GM19372 (cell line): ENCODE results near the gene STARD3.
A peak's percentile ranks its signal among the peaks of the same experiment; 100 is the strongest.
"Not testable (repeated sequence)": the region's sequence is repeated elsewhere in the genome, so short reads cannot be mapped to it uniquely, and the experiment has no call there.

Experiments used
- ATAC-seq: cut with Tn5 transposase; IDR thresholded peaks from one replicate; pipeline ENCODE4 v1.9.1; 2021; ENCODE audit warnings: mild to moderate bottlenecking, low read depth, moderate library complexity; ENCODE audit not compliant: unreplicated experiment

The STARD3 gene

GRCh38 chr17:39636927-39637736 lies at the start of gene STARD3:
TSS of gene STARD3 (plus strand) at chr17:39637144. CDS start at chr17:39653532, 16,388 bp downstream.
- peak; percentile 84 for ATAC-seq

- ATAC-seq, result not testable (repeated sequence)
These were observed 46.8 kb upstream of the STARD3 start for GRCh38 chr17:39590180-39590579.

- no peak for ATAC-seq
These were observed 44.7 kb upstream of the STARD3 start for GRCh38 chr17:39591958-39592954.

GRCh38 chr17:39593371-39593770 lies 43.6 kb upstream of the STARD3 start:
- no peak for ATAC-seq

GRCh38 chr17:39595294-39595693 lies 41.6 kb upstream of the STARD3 start:
- ATAC-seq, result no peak

GRCh38 chr17:39595928-39596510 lies 40.9 kb upstream of the STARD3 start:
- ATAC-seq, result no peak

GRCh38 chr17:39596543-39597267 lies 40.2 kb upstream of the STARD3 start:
- no peak for ATAC-seq

- ATAC-seq, result no peak
These were observed 39.4 kb upstream of the STARD3 start for GRCh38 chr17:39597372-39598046.

- ATAC-seq, result no peak
These were observed 38.9 kb upstream of the STARD3 start for GRCh38 chr17:39598047-39598481.

- ATAC-seq, result no peak
These were observed 38.3 kb upstream of the STARD3 start for GRCh38 chr17:39598630-39599003.

GRCh38 chr17:39599004-39599664 lies 37.8 kb upstream of the STARD3 start:
- ATAC-seq, result no peak

- no peak for ATAC-seq
These were observed 37.2 kb upstream of the STARD3 start for GRCh38 chr17:39599665-39600231.

- ATAC-seq, result no peak
These were observed 36.5 kb upstream of the STARD3 start for GRCh38 chr17:39600288-39600996.

GRCh38 chr17:39600997-39601597 lies 35.8 kb upstream of the STARD3 start:
- no peak for ATAC-seq

GRCh38 chr17:39601758-39602532 lies 35.0 kb upstream of the STARD3 start:
- no peak for ATAC-seq

- no peak for ATAC-seq
These were observed 34.2 kb upstream of the STARD3 start for GRCh38 chr17:39602533-39603303.
